LNCaP clone FGC (cell line): ENCODE results near the gene GHRH.

ENCODE experiments used
- DNase-seq: peaks from one replicate; pipeline ENCODE4 v3.0.0-alpha.2; 2011; ENCODE audit warnings: low read depth
- H3K4me3 ChIP-seq: 2 replicates; pipeline ENCODE4 v1.5.1; 2011; ENCODE audit warnings: mild to moderate bottlenecking, low read depth, low read length, control low read depth
- TF ChIP-seq, protein P1 (sequence below): IDR thresholded peaks from 2 replicates; pipeline ENCODE4 v1.5.1; 2012; ENCODE audit warnings: mild to moderate bottlenecking; ENCODE audit not compliant: control insufficient read depth, insufficient read depth; ENCODE audit errors: extremely low read depth

Gene GHRH

DNA sequence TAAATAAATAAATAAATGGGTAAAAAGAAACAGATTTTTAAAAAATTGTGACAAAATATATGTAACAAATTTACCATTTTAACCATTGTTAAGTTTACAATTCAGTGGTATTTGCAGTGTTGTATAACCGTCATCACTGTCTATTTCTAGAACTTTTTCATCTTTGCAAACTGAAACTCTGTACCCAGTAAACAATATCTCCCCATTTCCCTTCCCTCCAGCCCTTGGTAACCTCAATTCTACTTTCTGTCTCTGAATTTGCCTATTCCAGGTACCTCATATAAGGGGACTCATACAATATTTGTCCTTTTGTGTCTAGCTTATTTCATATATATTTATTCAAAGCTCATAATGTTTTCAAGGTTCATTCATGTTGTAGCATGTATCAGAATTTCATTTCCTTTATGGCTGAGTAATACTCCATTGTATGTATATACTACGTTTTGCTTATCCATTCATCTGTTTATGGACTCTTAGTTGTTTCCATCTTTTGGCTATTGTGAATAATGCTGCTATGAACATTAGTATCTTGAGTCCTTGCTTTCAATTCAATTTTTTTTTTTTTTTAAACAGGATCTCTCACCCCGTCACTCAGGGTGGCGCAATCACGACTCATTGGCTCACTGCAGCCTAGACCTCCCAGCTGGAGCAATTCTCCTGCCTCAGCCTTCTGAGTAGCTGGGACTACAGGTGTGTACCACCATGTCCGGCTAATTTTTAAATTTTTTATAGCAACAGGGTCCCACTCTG, 36.8 kb upstream of the GHRH start:
- TF ChIP-seq, protein P1, sequence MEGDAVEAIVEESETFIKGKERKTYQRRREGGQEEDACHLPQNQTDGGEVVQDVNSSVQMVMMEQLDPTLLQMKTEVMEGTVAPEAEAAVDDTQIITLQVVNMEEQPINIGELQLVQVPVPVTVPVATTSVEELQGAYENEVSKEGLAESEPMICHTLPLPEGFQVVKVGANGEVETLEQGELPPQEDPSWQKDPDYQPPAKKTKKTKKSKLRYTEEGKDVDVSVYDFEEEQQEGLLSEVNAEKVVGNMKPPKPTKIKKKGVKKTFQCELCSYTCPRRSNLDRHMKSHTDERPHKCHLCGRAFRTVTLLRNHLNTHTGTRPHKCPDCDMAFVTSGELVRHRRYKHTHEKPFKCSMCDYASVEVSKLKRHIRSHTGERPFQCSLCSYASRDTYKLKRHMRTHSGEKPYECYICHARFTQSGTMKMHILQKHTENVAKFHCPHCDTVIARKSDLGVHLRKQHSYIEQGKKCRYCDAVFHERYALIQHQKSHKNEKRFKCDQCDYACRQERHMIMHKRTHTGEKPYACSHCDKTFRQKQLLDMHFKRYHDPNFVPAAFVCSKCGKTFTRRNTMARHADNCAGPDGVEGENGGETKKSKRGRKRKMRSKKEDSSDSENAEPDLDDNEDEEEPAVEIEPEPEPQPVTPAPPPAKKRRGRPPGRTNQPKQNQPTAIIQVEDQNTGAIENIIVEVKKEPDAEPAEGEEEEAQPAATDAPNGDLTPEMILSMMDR: no peak
- DNase-seq: no peak
- no peak overlapping the region for H3K4me3 ChIP-seq

DNA sequence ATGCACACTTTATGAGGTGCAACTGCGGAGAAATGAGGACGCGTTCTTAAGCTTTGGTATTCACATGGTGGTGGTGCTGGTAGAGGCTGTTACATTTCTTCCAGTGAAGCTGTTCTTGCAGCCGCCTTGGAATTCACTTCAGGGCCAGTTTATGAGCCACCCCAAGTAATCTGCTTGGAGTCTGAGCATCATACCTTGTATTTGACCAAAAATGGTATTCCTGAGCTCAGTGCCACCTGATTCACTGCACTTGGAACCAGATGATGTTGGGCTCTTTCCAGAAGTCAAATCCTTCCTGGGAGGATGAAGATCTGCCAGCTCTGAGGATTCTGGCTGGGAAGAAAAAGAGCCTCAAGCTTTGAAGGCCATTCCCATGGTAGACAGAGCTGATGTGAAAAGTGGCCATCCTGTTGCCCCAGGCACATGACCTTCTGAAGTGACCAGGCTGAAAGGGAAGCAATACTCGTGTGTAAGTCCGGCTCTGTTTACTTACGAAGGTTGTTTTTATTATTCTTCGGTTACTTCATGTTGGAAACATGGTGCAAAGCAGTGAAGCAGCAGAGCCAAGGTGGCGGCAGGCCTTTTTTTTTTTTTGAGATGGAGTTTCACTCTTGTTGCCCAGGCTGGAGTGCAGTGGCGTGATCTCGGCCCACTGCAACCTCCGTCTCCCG, 35.6 kb upstream of the GHRH start:
- peak; percentile 69 for DNase-seq
- TF ChIP-seq, protein P1: no peak
- H3K4me3 ChIP-seq: no peak overlapping the region

DNA sequence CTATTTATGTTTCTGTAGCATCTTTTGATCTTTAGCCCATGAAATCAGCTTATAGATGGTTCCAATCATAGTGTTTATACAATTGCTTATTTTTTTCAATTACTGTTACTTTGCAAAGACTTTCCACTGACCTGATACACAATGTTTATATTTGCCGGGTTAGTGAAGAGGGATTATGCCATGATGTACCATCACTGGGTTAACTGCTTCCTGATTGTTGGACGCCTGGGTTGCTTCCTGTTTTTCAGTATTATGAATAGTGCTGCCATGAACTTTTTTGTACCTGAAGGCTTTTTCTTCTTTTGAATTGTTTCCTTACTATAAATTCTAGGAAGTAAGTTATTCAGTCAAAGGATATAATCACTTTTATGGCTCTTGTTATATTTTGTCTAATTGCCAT, 34.8 kb upstream of the GHRH start:
- H3K4me3 ChIP-seq: no peak overlapping the region
- TF ChIP-seq, protein P1: no peak
- no peak for DNase-seq

DNA sequence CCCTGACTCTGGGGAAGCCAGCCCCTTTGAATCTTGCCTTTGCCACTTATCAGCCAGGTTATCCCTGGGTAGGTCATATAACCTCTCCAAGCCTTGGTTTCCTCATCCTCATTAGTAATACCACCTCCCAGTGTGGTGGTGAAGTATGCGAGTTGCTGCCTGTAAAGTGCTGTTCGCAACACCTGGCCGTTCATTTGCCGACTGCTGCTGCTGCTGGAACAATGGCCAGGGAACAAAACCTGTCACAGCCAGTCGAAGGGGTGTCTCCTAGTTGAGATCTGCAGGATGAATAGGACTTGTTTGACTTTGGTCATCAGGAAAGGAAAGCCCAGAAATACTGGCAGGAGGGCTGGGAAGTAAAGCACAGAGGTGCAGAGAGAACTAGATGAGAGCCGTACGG, 34.0 kb upstream of the GHRH start:
- DNase-seq: no peak
- TF ChIP-seq, protein P1: no peak
- no peak overlapping the region for H3K4me3 ChIP-seq

DNA sequence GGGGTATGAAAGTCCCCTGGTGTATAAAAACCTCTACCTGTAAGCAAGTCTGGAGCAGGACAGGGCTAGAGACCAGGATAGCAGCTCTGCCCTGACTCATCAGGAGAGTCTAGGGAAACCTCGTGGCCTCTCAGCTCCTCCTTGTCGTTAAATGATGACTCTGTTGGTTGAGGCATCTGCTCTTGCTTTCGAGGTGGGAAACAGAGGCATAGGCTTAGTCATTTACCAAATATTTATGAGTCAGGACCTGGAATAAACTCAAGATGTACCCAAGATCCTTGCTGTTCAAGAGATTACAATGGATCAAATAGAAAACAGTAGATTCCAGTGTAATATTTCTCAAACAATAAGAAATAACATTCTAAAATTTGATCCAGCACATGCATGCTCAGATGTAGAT, 33.4 kb upstream of the GHRH start:
- TF ChIP-seq, protein P1: no peak
- no peak overlapping the region for H3K4me3 ChIP-seq
- DNase-seq: no peak

DNA sequence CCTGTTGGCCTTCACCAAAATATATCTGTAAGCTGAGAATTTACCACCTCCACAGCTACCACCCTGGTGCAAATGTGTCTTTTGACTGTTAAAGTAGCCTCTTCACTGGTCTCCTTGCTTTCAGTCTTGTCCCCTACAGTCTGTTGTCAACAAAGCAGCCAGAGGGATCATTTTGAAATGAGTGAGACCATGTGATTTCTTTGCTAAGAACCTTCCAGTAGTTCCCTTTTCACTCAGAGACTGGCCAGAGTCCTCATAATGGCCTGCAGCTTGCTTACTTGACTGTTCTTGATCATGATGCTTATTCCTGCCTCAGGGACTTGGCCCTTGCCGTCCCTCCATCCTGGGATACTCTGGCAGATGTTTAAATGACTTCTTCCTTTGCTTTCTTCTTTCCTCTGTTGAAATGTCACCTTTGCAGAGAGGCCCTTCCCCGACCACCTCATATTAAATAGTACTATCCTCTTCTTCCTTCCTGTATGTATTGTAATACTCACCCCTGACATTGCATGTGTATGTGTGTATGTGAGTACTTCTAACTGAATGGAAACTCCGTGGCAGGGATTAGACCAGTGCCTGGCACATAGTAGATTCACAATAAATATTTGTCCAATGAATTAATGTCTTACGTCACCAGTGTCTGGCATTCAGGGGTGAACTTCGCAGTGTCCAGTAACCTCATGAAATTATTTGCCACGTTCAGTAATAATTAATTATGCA, 32.8 kb upstream of the GHRH start:
- no peak for DNase-seq
- no peak overlapping the region for H3K4me3 ChIP-seq
- TF ChIP-seq, protein P1: no peak
